Panc1 (cell line): ENCODE results near the gene ALX4. TPM values are rescaled to one million over a fixed set of nuclear protein-coding genes. Genes with fewer than 3 reads are reported as not detected.

ENCODE experiments used
- ATAC-seq: fragments of 200-7000 bp; cut with Tn5 transposase; 2 replicates; pipeline ENCODE4 v1.9.1; 2020; ENCODE audit warnings: mild to moderate bottlenecking, moderate library complexity
- BruUV-seq: library from RNA; stranded (reverse); fragments of 400-500 nt; replicated peaks from 2 replicates; lab custom pipeline; 2021; lab: Mats Ljungman, UMichigan
- CTCF ChIA-PET: fragments of 300-600 bp; sonication (Branson Sonifier 250); formaldehyde crosslinking; loops from one replicate; lab custom pipeline; 2022; ENCODE audit warnings: antibody characterized with exemption; lab: Charles Lee
- POLR2A ChIA-PET: fragments of 300-600 bp; sonication (Branson Sonifier 250); formaldehyde crosslinking; loops from one replicate; lab custom pipeline; 2022; ENCODE audit warnings: antibody characterized with exemption; lab: Charles Lee
- DNase-seq: peaks from one replicate; pipeline ENCODE4 v3.0.0-alpha.2; 2010; ENCODE audit warnings: low read depth, low spot score
- H3K27ac ChIP-seq: 2 replicates; pipeline ENCODE4 v1.5.1; 2011; ENCODE audit warnings: mild to moderate bottlenecking, low read length, inconsistent platforms
- H3K27me3 ChIP-seq: fragments of 200-500 bp; sonication (Bioruptor generic); 2 replicates; pipeline ENCODE4 v1.6.0; 2014; ENCODE audit warnings: low read length, inconsistent platforms; ENCODE audit not compliant: control insufficient read depth, insufficient read depth
- H3K36me3 ChIP-seq: fragments of 200-500 bp; sonication (Bioruptor generic); 2 replicates; pipeline ENCODE4 v1.5.1; 2014; ENCODE audit warnings: inconsistent platforms, mild to moderate bottlenecking, low read length, moderate library complexity; ENCODE audit not compliant: control insufficient read depth, insufficient read depth
- H3K4me1 ChIP-seq: 2 replicates; pipeline ENCODE4 v1.5.1; 2011; ENCODE audit warnings: inconsistent platforms, mild to moderate bottlenecking, low read length, moderate library complexity; ENCODE audit not compliant: control insufficient read depth, insufficient read depth
- H3K4me3 ChIP-seq, 2 experiments: 2 replicates each; pipeline ENCODE4 v1.5.1; 2011 to 2012; ENCODE audit warnings: low read depth in 2 of 2, low read length in 2 of 2, mild to moderate bottlenecking in 2 of 2, inconsistent platforms in 1 of 2, moderate library complexity in 1 of 2
- H3K9me3 ChIP-seq: fragments of 200-500 bp; sonication (Bioruptor generic); 2 replicates; pipeline ENCODE4 v1.5.1; 2014; ENCODE audit warnings: low read depth, mild to moderate bottlenecking, inconsistent platforms, low read length, moderate library complexity; ENCODE audit not compliant: control insufficient read depth, insufficient read depth
- CTCF ChIP-seq: fragments of 450-650 bp; IDR thresholded peaks from 2 replicates; pipeline ENCODE4 v1.5.1; 2017; ENCODE audit warnings: mild to moderate bottlenecking
- POLR2AphosphoS5 ChIP-seq: IDR thresholded peaks from 2 replicates; pipeline ENCODE4 v1.6.1; 2012; ENCODE audit warnings: mild to moderate bottlenecking, low read depth, low read length, moderate library complexity
- REST ChIP-seq, 2 experiments: IDR thresholded peaks; 2 replicates each; pipeline ENCODE4 v1.6.1; 2011 to 2012; ENCODE audit warnings: low read depth in 2 of 2, control low read depth in 1 of 2, low read length in 1 of 2, mild to moderate bottlenecking in 1 of 2, moderate library complexity in 1 of 2; ENCODE audit not compliant: insufficient read depth in 1 of 2
- SIN3A ChIP-seq: IDR thresholded peaks from 2 replicates; pipeline ENCODE4 v1.6.1; 2012; ENCODE audit warnings: low read depth, mild to moderate bottlenecking, low read length, moderate library complexity, borderline replicate concordance; ENCODE audit not compliant: insufficient read depth
- TCF7L2 ChIP-seq: IDR thresholded peaks from 2 replicates; pipeline ENCODE4 v1.6.1; 2011; ENCODE audit warnings: mild to moderate bottlenecking, low read depth, low read length, inconsistent platforms
- in situ Hi-C: cut with HindIII; loops from 2 replicates; pipeline ENCODE4 v1.10.0; 2016; ENCODE audit warnings: low sequenced_read_pairs, low pct_unique_long_range_greater_than_20kb
- intact Hi-C: fragments of 100-400 bp; cut with micrococcal nuclease; formaldehyde crosslinking; loops from one replicate; pipeline ENCODE4 v1.10.0; 2022; ENCODE audit not compliant: unreplicated experiment
- total RNA-seq: library from RNA; stranded (reverse); gene quantifications from one replicate; pipeline ENCODE4 v1.2.1, GENCODE V29; 2021; ENCODE audit not compliant: unreplicated experiment

ALX4 gene
- total RNA-seq, 1 experiment from 2014 or later: 1.0 TPM

GRCh38 chr11:44221992-44222391 lies 87.9 kb downstream of the ALX4 start:
- intact Hi-C loops: no loop called here
- Histone ChIP-seq H3K27ac (no peak overlapping the region), H3K27me3 (no peaks in the 10 kb centered on the region), H3K9me3 (no peaks in the 10 kb centered on the region), H3K4me1 (no peaks in the 10 kb centered on the region), H3K4me3 (no peak overlapping the region), H3K36me3 (no peaks in the 10 kb centered on the region)
- CTCF ChIA-PET: no interaction called here
- no peak for DNase-seq
- POLR2A ChIA-PET: no interaction called here
- ATAC-seq: no peak
- TF ChIP-seq REST (IDR thresholded peaks at IDR 0.05; ENCODE audit: insufficient read depth in 1 of 2, low read depth in 2 of 2, low read length in 1 of 2): no peak
- no peak for TF ChIP-seq POLR2AphosphoS5
- no peak for TF ChIP-seq TCF7L2
- TF ChIP-seq CTCF: no peak
- TF ChIP-seq SIN3A: no peak
- no TSS peak for BruUV-seq
- in situ Hi-C loops: no loop called here

- Histone ChIP-seq H3K36me3 (no peaks in the 10 kb centered on the region), H3K27me3 (no peaks in the 10 kb centered on the region), H3K4me3 (no peak overlapping the region), H3K27ac (no peak overlapping the region), H3K4me1 (no peaks in the 10 kb centered on the region), H3K9me3 (no peaks in the 10 kb centered on the region)
- CTCF ChIA-PET: no interaction called here
- TF ChIP-seq POLR2AphosphoS5: no peak
- TF ChIP-seq REST (IDR thresholded peaks at IDR 0.05; ENCODE audit: insufficient read depth in 1 of 2, low read depth in 2 of 2, low read length in 1 of 2): no peak
- TF ChIP-seq CTCF: no peak
- TF ChIP-seq SIN3A: no peak
- TF ChIP-seq TCF7L2: no peak
- DNase-seq (no peak), ATAC-seq (no peak)
- no TSS peak for BruUV-seq
- in situ Hi-C loops (no loop called here), intact Hi-C loops (no loop called here)
- POLR2A ChIA-PET: no interaction called here
These were observed 88.5 kb downstream of the ALX4 start for GRCh38 chr11:44221456-44221855.
